ENCODE results near the gene IL13RA1.

IL13RA1 gene

GRCh38 chrX:118745570-118745969 lies 18.2 kb downstream of the IL13RA1 start:
- Histone ChIP-seq H3K9me3 (ENCODE audit: control insufficient read depth in 1 of 2, low read length in 2 of 2) (no peaks in the 10 kb centered on the region), H3K4me1 (ENCODE audit: control insufficient read depth in 1 of 2, insufficient read depth in 2 of 2, low read length in 2 of 2) (no peaks in the 10 kb centered on the region), H3K9ac (ENCODE audit: low read depth in 1 of 2, low read length in 2 of 2) (no peak overlapping the region), H3K27ac (ENCODE audit: low read depth, low read length) (no peak overlapping the region), H3K36me3 (ENCODE audit: control insufficient read depth in 1 of 2, insufficient read depth in 2 of 2, low read length in 2 of 2) (peaks cover 0 to 8% of the 10 kb centered on the region in 2 donors), H3K4me3 (ENCODE audit: low read depth in 1 of 2, low read length in 2 of 2) (no peak overlapping the region), H3K27me3 (ENCODE audit: control insufficient read depth in 1 of 2, insufficient read depth in 2 of 2, low read length in 2 of 2) (no peaks in the 10 kb centered on the region)

DNA sequence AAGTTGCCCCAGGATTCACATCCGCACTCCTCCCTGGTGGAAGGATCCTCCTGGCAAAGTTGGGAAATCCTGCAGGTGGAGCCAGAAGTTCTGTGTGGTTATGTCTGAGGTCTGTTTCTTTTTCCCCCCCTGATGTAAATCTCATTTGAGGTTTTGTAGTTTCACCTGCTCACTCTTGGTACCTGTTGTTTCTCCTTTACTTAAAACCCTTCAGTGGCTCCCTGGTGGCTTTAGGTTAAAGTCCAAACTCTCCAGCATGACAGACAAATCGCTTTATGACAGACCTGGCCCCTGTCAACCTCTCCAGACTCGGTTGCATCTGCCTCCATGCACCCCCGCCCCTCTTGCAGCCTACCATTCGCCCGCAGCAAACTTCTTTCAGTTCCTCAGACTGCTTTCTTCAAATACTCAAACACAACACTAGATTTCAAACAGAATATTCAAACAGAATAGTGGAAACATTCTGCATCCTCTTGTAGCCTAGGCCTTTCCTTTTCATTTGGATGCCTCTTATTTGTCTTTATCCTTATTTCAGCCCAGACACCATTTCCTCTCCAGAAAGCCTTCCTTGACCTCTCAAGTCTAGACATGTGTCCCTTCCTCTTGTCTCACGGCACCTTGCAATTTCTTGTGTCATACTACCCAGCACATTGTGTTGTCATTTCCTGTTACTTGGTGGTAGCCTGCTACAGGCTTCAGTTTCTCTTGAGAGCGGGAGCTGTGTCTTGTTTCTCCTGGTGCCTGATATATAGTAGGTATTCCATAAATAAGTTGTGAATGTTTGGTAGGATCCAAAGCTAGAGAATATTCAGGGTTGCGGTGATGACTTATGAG lies 24.8 kb downstream of the IL13RA1 start:
- Histone ChIP-seq H3K27ac (ENCODE audit: low read depth, low read length) (no peak overlapping the region), H3K27me3 (ENCODE audit: control insufficient read depth in 1 of 2, insufficient read depth in 2 of 2, low read length in 2 of 2) (no peaks in the 10 kb centered on the region), H3K9me3 (ENCODE audit: control insufficient read depth in 1 of 2, low read length in 2 of 2) (no peaks in the 10 kb centered on the region), H3K36me3 (ENCODE audit: control insufficient read depth in 1 of 2, insufficient read depth in 2 of 2, low read length in 2 of 2) (peaks cover 4 to 15% of the 10 kb centered on the region in 2 donors), H3K9ac (ENCODE audit: low read depth in 1 of 2, low read length in 2 of 2) (no peak overlapping the region), H3K4me1 (ENCODE audit: control insufficient read depth in 1 of 2, insufficient read depth in 2 of 2, low read length in 2 of 2) (no peaks in the 10 kb centered on the region), H3K4me3 (ENCODE audit: low read depth in 1 of 2, low read length in 2 of 2) (no peak overlapping the region)

DNA sequence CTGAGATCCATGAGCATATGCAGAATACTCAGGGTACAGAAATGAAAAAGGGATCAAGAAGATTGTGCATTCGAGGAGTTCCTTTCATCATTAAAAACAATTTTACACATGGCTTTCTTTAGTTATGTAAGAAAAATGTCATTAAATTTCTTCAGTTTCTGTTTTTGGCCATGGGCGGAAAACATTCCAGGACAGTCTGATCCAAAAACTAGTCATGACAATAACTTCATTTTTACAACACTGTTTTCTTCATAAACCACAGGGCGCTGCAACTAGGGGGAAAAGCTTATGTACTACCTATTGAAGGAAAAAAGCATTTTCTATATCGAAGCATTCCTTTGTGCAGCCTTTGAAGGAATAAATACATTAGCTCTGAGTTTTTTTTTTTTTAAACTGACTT lies 28.2 kb downstream of the IL13RA1 start:
- Histone ChIP-seq H3K4me3 (ENCODE audit: low read depth in 1 of 2, low read length in 2 of 2) (no peak overlapping the region), H3K27me3 (ENCODE audit: control insufficient read depth in 1 of 2, insufficient read depth in 2 of 2, low read length in 2 of 2) (no peaks in the 10 kb centered on the region), H3K4me1 (ENCODE audit: control insufficient read depth in 1 of 2, insufficient read depth in 2 of 2, low read length in 2 of 2) (peaks cover 0 to 3% of the 10 kb centered on the region in 2 donors), H3K36me3 (ENCODE audit: control insufficient read depth in 1 of 2, insufficient read depth in 2 of 2, low read length in 2 of 2) (peaks cover 8 to 10% of the 10 kb centered on the region in 2 donors), H3K9me3 (ENCODE audit: control insufficient read depth in 1 of 2, low read length in 2 of 2) (no peaks in the 10 kb centered on the region), H3K9ac (ENCODE audit: low read depth in 1 of 2, low read length in 2 of 2) (no peak overlapping the region), H3K27ac (ENCODE audit: low read depth, low read length) (no peak overlapping the region)

GRCh38 chrX:118756101-118756500 lies 28.7 kb downstream of the IL13RA1 start:
- Histone ChIP-seq H3K9ac (ENCODE audit: low read depth in 1 of 2, low read length in 2 of 2) (no peak overlapping the region), H3K4me3 (ENCODE audit: low read depth in 1 of 2, low read length in 2 of 2) (no peak overlapping the region), H3K27ac (ENCODE audit: low read depth, low read length) (no peak overlapping the region), H3K9me3 (ENCODE audit: control insufficient read depth in 1 of 2, low read length in 2 of 2) (no peaks in the 10 kb centered on the region), H3K27me3 (ENCODE audit: control insufficient read depth in 1 of 2, insufficient read depth in 2 of 2, low read length in 2 of 2) (no peaks in the 10 kb centered on the region), H3K4me1 (ENCODE audit: control insufficient read depth in 1 of 2, insufficient read depth in 2 of 2, low read length in 2 of 2) (peaks cover 0 to 3% of the 10 kb centered on the region in 2 donors), H3K36me3 (ENCODE audit: control insufficient read depth in 1 of 2, insufficient read depth in 2 of 2, low read length in 2 of 2) (peaks cover 6 to 11% of the 10 kb centered on the region in 2 donors)

DNA sequence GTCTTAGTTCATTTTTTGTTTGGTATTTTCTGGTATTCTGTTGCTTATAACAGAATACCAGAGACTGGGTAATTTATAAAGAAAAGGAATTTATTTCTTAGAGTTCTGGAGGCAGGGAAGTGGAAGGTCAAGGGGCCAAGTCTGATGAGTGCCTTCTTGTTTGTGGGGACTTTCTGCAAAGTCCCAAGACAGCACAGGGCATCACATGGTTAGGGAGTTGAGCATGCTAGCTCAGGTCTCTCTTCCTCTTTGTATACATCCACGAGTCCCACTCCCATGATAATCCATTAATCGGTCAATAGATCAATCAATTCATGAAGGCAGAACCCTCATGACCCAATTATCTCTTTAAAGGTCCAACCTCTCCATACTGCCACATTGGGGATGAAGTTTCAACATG lies 31.1 kb downstream of the IL13RA1 start:
- H3K4me1 ChIP-seq (ENCODE audit: control insufficient read depth in 1 of 2, insufficient read depth in 2 of 2, low read length in 2 of 2), result peaks cover 0 to 3% of the 10 kb centered on the region in 2 donors
- H3K27me3 ChIP-seq (ENCODE audit: control insufficient read depth in 1 of 2, insufficient read depth in 2 of 2, low read length in 2 of 2), result no peaks in the 10 kb centered on the region
- H3K27ac ChIP-seq (ENCODE audit: low read depth, low read length), result no peak overlapping the region
- H3K9ac ChIP-seq (ENCODE audit: low read depth in 1 of 2, low read length in 2 of 2), result no peak overlapping the region
- peaks cover 4 to 7% of the 10 kb centered on the region in 2 donors for H3K36me3 ChIP-seq (ENCODE audit: control insufficient read depth in 1 of 2, insufficient read depth in 2 of 2, low read length in 2 of 2)
- H3K4me3 ChIP-seq (ENCODE audit: low read depth in 1 of 2, low read length in 2 of 2), result no peak overlapping the region
- no peaks in the 10 kb centered on the region for H3K9me3 ChIP-seq (ENCODE audit: control insufficient read depth in 1 of 2, low read length in 2 of 2)

- H3K9ac ChIP-seq (ENCODE audit: low read depth in 1 of 2, low read length in 2 of 2), result no peak overlapping the region
- no peak overlapping the region for H3K4me3 ChIP-seq (ENCODE audit: low read depth in 1 of 2, low read length in 2 of 2)
- H3K4me1 ChIP-seq (ENCODE audit: control insufficient read depth in 1 of 2, insufficient read depth in 2 of 2, low read length in 2 of 2), result peaks cover 0 to 3% of the 10 kb centered on the region in 2 donors
- H3K27ac ChIP-seq (ENCODE audit: low read depth, low read length), result no peak overlapping the region
- peaks cover 4 to 7% of the 10 kb centered on the region in 2 donors for H3K36me3 ChIP-seq (ENCODE audit: control insufficient read depth in 1 of 2, insufficient read depth in 2 of 2, low read length in 2 of 2)
- no peaks in the 10 kb centered on the region for H3K9me3 ChIP-seq (ENCODE audit: control insufficient read depth in 1 of 2, low read length in 2 of 2)
- no peaks in the 10 kb centered on the region for H3K27me3 ChIP-seq (ENCODE audit: control insufficient read depth in 1 of 2, insufficient read depth in 2 of 2, low read length in 2 of 2)
Observed at GRCh38 chrX:118760025-118760424, 32.6 kb downstream of the IL13RA1 start.

- H3K9me3 ChIP-seq (ENCODE audit: control insufficient read depth in 1 of 2, low read length in 2 of 2), result no peaks in the 10 kb centered on the region
- peaks cover 0 to 3% of the 10 kb centered on the region in 2 donors for H3K4me1 ChIP-seq (ENCODE audit: control insufficient read depth in 1 of 2, insufficient read depth in 2 of 2, low read length in 2 of 2)
- no peak overlapping the region for H3K4me3 ChIP-seq (ENCODE audit: low read depth in 1 of 2, low read length in 2 of 2)
- no peaks in the 10 kb centered on the region for H3K27me3 ChIP-seq (ENCODE audit: control insufficient read depth in 1 of 2, insufficient read depth in 2 of 2, low read length in 2 of 2)
- no peak overlapping the region for H3K27ac ChIP-seq (ENCODE audit: low read depth, low read length)
- no peak overlapping the region for H3K9ac ChIP-seq (ENCODE audit: low read depth in 1 of 2, low read length in 2 of 2)
- peaks cover 4 to 7% of the 10 kb centered on the region in 2 donors for H3K36me3 ChIP-seq (ENCODE audit: control insufficient read depth in 1 of 2, insufficient read depth in 2 of 2, low read length in 2 of 2)
Observed at GRCh38 chrX:118761939-118762707, 34.7 kb downstream of the IL13RA1 start.

GRCh38 chrX:118763489-118763888 lies 36.1 kb downstream of the IL13RA1 start:
- Histone ChIP-seq H3K27ac (ENCODE audit: low read depth, low read length) (no peak overlapping the region), H3K27me3 (ENCODE audit: control insufficient read depth in 1 of 2, insufficient read depth in 2 of 2, low read length in 2 of 2) (no peaks in the 10 kb centered on the region), H3K36me3 (ENCODE audit: control insufficient read depth in 1 of 2, insufficient read depth in 2 of 2, low read length in 2 of 2) (peaks cover 7 to 8% of the 10 kb centered on the region in 2 donors), H3K9me3 (ENCODE audit: control insufficient read depth in 1 of 2, low read length in 2 of 2) (no peaks in the 10 kb centered on the region), H3K4me3 (ENCODE audit: low read depth in 1 of 2, low read length in 2 of 2) (no peak overlapping the region), H3K4me1 (ENCODE audit: control insufficient read depth in 1 of 2, insufficient read depth in 2 of 2, low read length in 2 of 2) (peaks cover 0 to 3% of the 10 kb centered on the region in 2 donors), H3K9ac (ENCODE audit: low read depth in 1 of 2, low read length in 2 of 2) (no peak overlapping the region)

DNA sequence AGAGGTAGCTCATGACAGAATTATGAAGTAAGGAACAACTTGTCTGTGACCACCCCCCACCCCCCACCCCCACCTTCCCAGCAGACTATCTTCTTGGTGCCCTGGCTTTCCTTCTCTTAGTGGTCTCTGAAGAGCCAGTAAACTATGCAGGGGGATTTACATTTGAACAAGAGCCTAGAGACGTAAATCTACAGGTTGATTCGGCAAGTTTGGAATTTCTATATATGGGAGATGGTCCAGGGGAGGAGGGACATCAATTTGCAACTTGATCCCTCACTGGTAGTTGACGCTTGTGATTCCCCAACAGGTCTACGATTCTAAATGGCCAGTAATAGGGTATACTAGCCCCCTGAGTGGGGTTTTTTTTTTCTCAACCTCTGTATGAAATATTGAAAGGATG lies 36.7 kb downstream of the IL13RA1 start:
- H3K27ac ChIP-seq (ENCODE audit: low read depth, low read length), result no peak overlapping the region
- H3K4me1 ChIP-seq (ENCODE audit: control insufficient read depth in 1 of 2, insufficient read depth in 2 of 2, low read length in 2 of 2), result peaks cover 0 to 3% of the 10 kb centered on the region in 2 donors
- H3K4me3 ChIP-seq (ENCODE audit: low read depth in 1 of 2, low read length in 2 of 2), result no peak overlapping the region
- H3K27me3 ChIP-seq (ENCODE audit: control insufficient read depth in 1 of 2, insufficient read depth in 2 of 2, low read length in 2 of 2), result no peaks in the 10 kb centered on the region
- H3K9ac ChIP-seq (ENCODE audit: low read depth in 1 of 2, low read length in 2 of 2), result no peak overlapping the region
- H3K9me3 ChIP-seq (ENCODE audit: control insufficient read depth in 1 of 2, low read length in 2 of 2), result no peaks in the 10 kb centered on the region
- peaks cover 7 to 8% of the 10 kb centered on the region in 2 donors for H3K36me3 ChIP-seq (ENCODE audit: control insufficient read depth in 1 of 2, insufficient read depth in 2 of 2, low read length in 2 of 2)

DNA sequence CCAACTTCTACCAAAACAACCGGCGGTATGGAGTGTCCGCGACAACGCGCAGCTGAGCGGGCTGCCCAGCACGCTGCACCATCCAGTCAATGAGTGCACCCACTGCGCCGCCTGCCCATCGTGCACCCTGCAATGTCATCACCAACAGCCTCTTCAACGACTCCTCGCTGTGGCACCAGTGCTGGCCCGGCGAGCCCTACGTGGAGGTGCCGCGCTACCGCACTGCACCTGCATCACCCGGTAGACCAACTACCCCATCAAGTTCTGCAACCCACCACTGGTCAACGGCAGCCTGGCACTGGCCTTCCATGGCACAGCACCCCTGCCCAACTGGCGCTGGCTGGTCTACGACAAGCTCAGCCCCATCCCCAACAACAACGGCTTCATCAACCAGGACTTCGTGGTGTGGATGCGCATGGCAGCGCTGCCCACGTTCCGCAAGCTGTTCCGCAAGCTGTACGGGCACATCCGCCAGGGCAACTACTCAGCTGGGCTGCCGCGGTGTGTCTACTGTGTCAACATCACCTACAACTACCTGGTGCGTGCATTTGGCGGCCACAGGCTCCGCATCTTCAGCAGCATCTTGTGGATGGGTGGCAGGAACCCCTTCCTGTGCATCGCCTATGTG lies 42.8 kb downstream of the IL13RA1 start:
- Histone ChIP-seq H3K4me1 (ENCODE audit: control insufficient read depth in 1 of 2, insufficient read depth in 2 of 2, low read length in 2 of 2) (no peaks in the 10 kb centered on the region), H3K27ac (ENCODE audit: low read depth, low read length) (no peak overlapping the region), H3K4me3 (ENCODE audit: low read depth in 1 of 2, low read length in 2 of 2) (no peak overlapping the region), H3K27me3 (ENCODE audit: control insufficient read depth in 1 of 2, insufficient read depth in 2 of 2, low read length in 2 of 2) (no peaks in the 10 kb centered on the region), H3K9me3 (ENCODE audit: control insufficient read depth in 1 of 2, low read length in 2 of 2) (no peaks in the 10 kb centered on the region), H3K36me3 (ENCODE audit: control insufficient read depth in 1 of 2, insufficient read depth in 2 of 2, low read length in 2 of 2) (peaks cover 4 to 7% of the 10 kb centered on the region in 2 donors), H3K9ac (ENCODE audit: low read depth in 1 of 2, low read length in 2 of 2) (no peak overlapping the region)
